Measurements from ENCODE around the gene SEMA3B. TPM values are rescaled to one million over a fixed set of nuclear protein-coding genes. Genes with fewer than 3 reads are reported as not detected.

Gene SEMA3B
- total RNA-seq, 1 experiment from 2014 or later = 21.8 TPM

GRCh38 chr3:50255251-50255615 is 13.7 kb upstream of the SEMA3B start:
- Mint-ChIP-seq H3K27ac (ENCODE audit: unreplicated experiment) (no peak overlapping the region), H3K4me3 (ENCODE audit: unreplicated experiment) (no peak overlapping the region), H3K9me3 (ENCODE audit: unreplicated experiment) (no peaks in the 10 kb centered on the region), H3K27me3 (ENCODE audit: insufficient read depth, unreplicated experiment) (no peaks in the 10 kb centered on the region), H3K4me1 (ENCODE audit: low read depth, unreplicated experiment) (no peaks in the 10 kb centered on the region), H3K36me3 (ENCODE audit: insufficient read depth, unreplicated experiment) (peaks cover 29% of the 10 kb centered on the region)
- H3K27me3 ChIP-seq (replicated peaks; ENCODE audit: control insufficient read depth, insufficient read depth, low read length) = no peaks in the 10 kb centered on the region
- H3K9me3 ChIP-seq = no peaks in the 10 kb centered on the region
- no peak overlapping the region for H3K4me3 ChIP-seq (ENCODE audit: low read depth, low read length)
- intact Hi-C loops (cut with micrococcal nuclease; ENCODE audit: unreplicated experiment) = no loop called here
- no peak for DNase-seq
- TF ChIP-seq CTCF (IDR thresholded peaks at IDR 0.05; ENCODE audit: insufficient read depth in 1 of 2, low read depth in 1 of 2, low read length in 1 of 2, severe bottlenecking in 1 of 2, unreplicated experiment in 1 of 2) = no peak
- ChIA-PET POLR2A (interaction anchor here (1.1 kb wide), 1 partner anchor 20 kb away, joined by 9 read pairs; the partner anchor contains the start of gene GNAI2), CTCF (interaction anchor here (1.9 kb wide), 1 partner anchor 9 kb away, joined by 5 read pairs; no protein-coding TSS in a partner anchor)
- H3K36me3 ChIP-seq (ENCODE audit: control insufficient read depth, insufficient read depth, low read length) = peaks cover 5% of the 10 kb centered on the region
- H3K4me1 ChIP-seq = peaks cover 4% of the 10 kb centered on the region
- BruUV-seq (replicated peaks) = no TSS peak

- H3K36me3 ChIP-seq (ENCODE audit: control insufficient read depth, insufficient read depth, low read length) = peaks cover 5% of the 10 kb centered on the region
- H3K9me3 Mint-ChIP-seq (ENCODE audit: unreplicated experiment) = no peaks in the 10 kb centered on the region
- no peak overlapping the region for H3K4me3 Mint-ChIP-seq (ENCODE audit: unreplicated experiment)
- H3K4me1 ChIP-seq = peaks cover 14% of the 10 kb centered on the region
- peak; percentile 56 to 63 for TF ChIP-seq CTCF (IDR thresholded peaks at IDR 0.05; ENCODE audit: insufficient read depth in 1 of 2, low read depth in 1 of 2, low read length in 1 of 2, severe bottlenecking in 1 of 2, unreplicated experiment in 1 of 2)
- peak; percentile 65 to 72 for DNase-seq
- no peaks in the 10 kb centered on the region for H3K9me3 ChIP-seq
- no peaks in the 10 kb centered on the region for H3K27me3 Mint-ChIP-seq (ENCODE audit: insufficient read depth, unreplicated experiment)
- H3K4me1 Mint-ChIP-seq (ENCODE audit: low read depth, unreplicated experiment) = no peaks in the 10 kb centered on the region
- no peak overlapping the region for H3K27ac Mint-ChIP-seq (ENCODE audit: unreplicated experiment)
- intact Hi-C loops (cut with micrococcal nuclease; ENCODE audit: unreplicated experiment) = loop anchor here (1.0 to 2.0 kb wide), 2 partner anchors 16 to 30 kb away; no protein-coding TSS in a partner anchor
- no TSS peak for BruUV-seq (replicated peaks)
- ChIA-PET CTCF (interaction anchor here (1.2 to 1.9 kb wide), 2 partner anchors 11 to 42 kb away, joined by 4 to 5 read pairs; partner anchors contain the start of genes HYAL3 and NAA80), POLR2A (no interaction called here)
- no peak overlapping the region for H3K4me3 ChIP-seq (ENCODE audit: low read depth, low read length)
- H3K27me3 ChIP-seq (replicated peaks; ENCODE audit: control insufficient read depth, insufficient read depth, low read length) = no peaks in the 10 kb centered on the region
- H3K36me3 Mint-ChIP-seq (ENCODE audit: insufficient read depth, unreplicated experiment) = peaks cover 20% of the 10 kb centered on the region
Measured at GRCh38 chr3:50256978-50257890, 11.7 kb upstream of the SEMA3B start.

- Mint-ChIP-seq H3K9me3 (ENCODE audit: unreplicated experiment) (no peaks in the 10 kb centered on the region), H3K27ac (ENCODE audit: unreplicated experiment) (peak overlapping the region; percentile 70), H3K4me1 (ENCODE audit: low read depth, unreplicated experiment) (no peaks in the 10 kb centered on the region), H3K36me3 (ENCODE audit: insufficient read depth, unreplicated experiment) (peaks cover 20% of the 10 kb centered on the region), H3K4me3 (ENCODE audit: unreplicated experiment) (no peak overlapping the region), H3K27me3 (ENCODE audit: insufficient read depth, unreplicated experiment) (no peaks in the 10 kb centered on the region)
- Histone ChIP-seq H3K36me3 (ENCODE audit: control insufficient read depth, insufficient read depth, low read length) (peaks cover 5% of the 10 kb centered on the region), H3K9me3 (no peaks in the 10 kb centered on the region), H3K4me1 (peaks cover 18% of the 10 kb centered on the region), H3K4me3 (ENCODE audit: low read depth, low read length) (no peak overlapping the region), H3K27me3 (replicated peaks; ENCODE audit: control insufficient read depth, insufficient read depth, low read length) (no peaks in the 10 kb centered on the region)
- no peak for DNase-seq
- TF ChIP-seq CTCF (IDR thresholded peaks at IDR 0.05; ENCODE audit: insufficient read depth in 1 of 2, low read depth in 1 of 2, low read length in 1 of 2, severe bottlenecking in 1 of 2, unreplicated experiment in 1 of 2) = no peak
- BruUV-seq (replicated peaks) = no TSS peak
- intact Hi-C loops (cut with micrococcal nuclease; ENCODE audit: unreplicated experiment) = no loop called here
- POLR2A ChIA-PET = interaction anchor here (0.5 kb wide), 1 partner anchor 12 kb away, joined by 4 read pairs; no protein-coding TSS in a partner anchor
- CTCF ChIA-PET = interaction anchor here (0.6 to 1.2 kb wide), 4 partner anchors 16 to 139 kb away, joined by 3 to 6 read pairs (median 4); partner anchors contain the start of genes HYAL3 and NAA80
Measured at GRCh38 chr3:50258029-50258680, 10.8 kb upstream of the SEMA3B start.

All from Caco-2 (cell line).